ENCODE data around the gene PPP1R13B.

PPP1R13B gene

DNA sequence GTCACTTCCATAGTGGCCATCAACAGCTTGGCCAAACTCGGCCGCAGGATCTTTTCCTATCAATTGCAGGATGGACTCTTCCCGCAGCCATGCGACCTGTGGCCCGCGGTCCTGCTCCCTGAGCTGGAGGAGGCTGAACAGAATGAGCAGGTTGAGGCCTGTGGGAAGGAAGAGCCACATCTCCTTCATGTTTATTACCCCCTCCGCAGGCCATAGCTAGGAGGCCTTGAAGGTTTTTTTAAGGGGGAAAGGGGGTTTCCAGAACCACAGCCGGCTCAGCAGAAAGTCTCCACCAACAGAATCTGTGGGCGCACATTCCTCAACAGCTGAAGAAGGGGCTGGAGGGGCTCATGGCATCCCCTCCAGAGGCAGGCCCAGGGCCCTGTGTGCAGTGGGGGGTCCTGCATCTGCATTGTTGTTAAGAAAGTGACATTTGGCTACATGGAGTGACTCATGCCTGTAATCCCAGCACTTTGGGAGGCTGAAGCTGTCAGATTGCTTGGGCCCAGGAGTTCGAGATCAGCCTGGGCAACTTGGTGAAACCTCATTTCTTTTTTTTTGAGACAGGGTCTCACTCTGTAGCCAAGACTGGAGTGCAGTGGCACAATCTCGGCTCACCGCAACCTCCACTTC, 25.2 kb upstream of the PPP1R13B start:
- TF ChIP-seq EZH2 (IDR thresholded peaks at IDR 0.05) (no peak), FOXP2 (optimal IDR thresholded peaks at IDR 0.05; ENCODE audit: control extremely low read depth, extremely low read length, insufficient read depth) (no peak), POLR2AphosphoS5 (IDR thresholded peaks at IDR 0.05; ENCODE audit: borderline replicate concordance, low read depth, low read length) (no peak)
- Histone ChIP-seq H3K9me3 (ENCODE audit: low read depth, low read length) (no peaks in the 10 kb centered on the region), H3K4me3 (no peak overlapping the region), H3K27ac (no peak overlapping the region), H3K36me3 (ENCODE audit: insufficient read depth, low read length) (no peaks in the 10 kb centered on the region), H3K9ac (ENCODE audit: insufficient read length) (no peak overlapping the region)
- DNase-seq (ENCODE audit: low read depth, low spot score): no peak

- no peaks in the 10 kb centered on the region for H3K9me3 ChIP-seq (ENCODE audit: low read depth, low read length)
- no peak for DNase-seq (ENCODE audit: low read depth, low spot score)
- no peak overlapping the region for H3K9ac ChIP-seq (ENCODE audit: insufficient read length)
- H3K27ac ChIP-seq: no peak overlapping the region
- H3K4me3 ChIP-seq: no peak overlapping the region
- no peak for TF ChIP-seq EZH2 (IDR thresholded peaks at IDR 0.05)
- TF ChIP-seq FOXP2 (optimal IDR thresholded peaks at IDR 0.05; ENCODE audit: control extremely low read depth, extremely low read length, insufficient read depth): no peak
- TF ChIP-seq POLR2AphosphoS5 (IDR thresholded peaks at IDR 0.05; ENCODE audit: borderline replicate concordance, low read depth, low read length): no peak
- H3K36me3 ChIP-seq (ENCODE audit: insufficient read depth, low read length): no peaks in the 10 kb centered on the region
Measured at GRCh38 chr14:103871596-103872480, 24.5 kb upstream of the PPP1R13B start.

GRCh38 chr14:103870891-103871595, 23.7 kb upstream of the PPP1R13B start:
- H3K4me3 ChIP-seq: no peak overlapping the region
- no peaks in the 10 kb centered on the region for H3K36me3 ChIP-seq (ENCODE audit: insufficient read depth, low read length)
- no peaks in the 10 kb centered on the region for H3K9me3 ChIP-seq (ENCODE audit: low read depth, low read length)
- no peak for TF ChIP-seq POLR2AphosphoS5 (IDR thresholded peaks at IDR 0.05; ENCODE audit: borderline replicate concordance, low read depth, low read length)
- TF ChIP-seq EZH2 (IDR thresholded peaks at IDR 0.05): no peak
- no peak for TF ChIP-seq FOXP2 (optimal IDR thresholded peaks at IDR 0.05; ENCODE audit: control extremely low read depth, extremely low read length, insufficient read depth)
- H3K27ac ChIP-seq: no peak overlapping the region
- DNase-seq (ENCODE audit: low read depth, low spot score): no peak
- no peak overlapping the region for H3K9ac ChIP-seq (ENCODE audit: insufficient read length)

- Histone ChIP-seq H3K9ac (ENCODE audit: insufficient read length) (no peak overlapping the region), H3K9me3 (ENCODE audit: low read depth, low read length) (no peaks in the 10 kb centered on the region), H3K27ac (no peak overlapping the region), H3K4me3 (no peak overlapping the region), H3K36me3 (ENCODE audit: insufficient read depth, low read length) (no peaks in the 10 kb centered on the region)
- no peak for DNase-seq (ENCODE audit: low read depth, low spot score)
- TF ChIP-seq POLR2AphosphoS5 (IDR thresholded peaks at IDR 0.05; ENCODE audit: borderline replicate concordance, low read depth, low read length) (no peak), FOXP2 (optimal IDR thresholded peaks at IDR 0.05; ENCODE audit: control extremely low read depth, extremely low read length, insufficient read depth) (no peak), EZH2 (IDR thresholded peaks at IDR 0.05) (no peak)
Measured at GRCh38 chr14:103870144-103870876, 22.9 kb upstream of the PPP1R13B start.

GRCh38 chr14:103869406-103870143, 22.2 kb upstream of the PPP1R13B start:
- Histone ChIP-seq H3K4me3 (no peak overlapping the region), H3K27ac (no peak overlapping the region), H3K36me3 (ENCODE audit: insufficient read depth, low read length) (no peaks in the 10 kb centered on the region), H3K9ac (ENCODE audit: insufficient read length) (no peak overlapping the region), H3K9me3 (ENCODE audit: low read depth, low read length) (no peaks in the 10 kb centered on the region)
- DNase-seq (ENCODE audit: low read depth, low spot score): no peak
- TF ChIP-seq POLR2AphosphoS5 (IDR thresholded peaks at IDR 0.05; ENCODE audit: borderline replicate concordance, low read depth, low read length) (no peak), FOXP2 (optimal IDR thresholded peaks at IDR 0.05; ENCODE audit: control extremely low read depth, extremely low read length, insufficient read depth) (no peak), EZH2 (IDR thresholded peaks at IDR 0.05) (no peak)

- no peak overlapping the region for H3K4me3 ChIP-seq
- DNase-seq (ENCODE audit: low read depth, low spot score): no peak
- no peaks in the 10 kb centered on the region for H3K9me3 ChIP-seq (ENCODE audit: low read depth, low read length)
- H3K27ac ChIP-seq: no peak overlapping the region
- H3K9ac ChIP-seq (ENCODE audit: insufficient read length): no peak overlapping the region
- no peaks in the 10 kb centered on the region for H3K36me3 ChIP-seq (ENCODE audit: insufficient read depth, low read length)
- TF ChIP-seq EZH2 (IDR thresholded peaks at IDR 0.05): no peak
- TF ChIP-seq FOXP2 (optimal IDR thresholded peaks at IDR 0.05; ENCODE audit: control extremely low read depth, extremely low read length, insufficient read depth): no peak
Measured at GRCh38 chr14:103868242-103868897, 21.0 kb upstream of the PPP1R13B start.

- TF ChIP-seq EZH2 (IDR thresholded peaks at IDR 0.05) (no peak), POLR2AphosphoS5 (IDR thresholded peaks at IDR 0.05; ENCODE audit: borderline replicate concordance, low read depth, low read length) (no peak), FOXP2 (optimal IDR thresholded peaks at IDR 0.05; ENCODE audit: control extremely low read depth, extremely low read length, insufficient read depth) (no peak)
- H3K9ac ChIP-seq (ENCODE audit: insufficient read length): no peak overlapping the region
- H3K27ac ChIP-seq: no peak overlapping the region
- no peaks in the 10 kb centered on the region for H3K36me3 ChIP-seq (ENCODE audit: insufficient read depth, low read length)
- no peak overlapping the region for H3K4me3 ChIP-seq
- H3K9me3 ChIP-seq (ENCODE audit: low read depth, low read length): no peaks in the 10 kb centered on the region
- DNase-seq (ENCODE audit: low read depth, low spot score): no peak
Measured at GRCh38 chr14:103867523-103867953, 20.2 kb upstream of the PPP1R13B start.

Data from SK-N-MC (cell line).